ENCODE measurements around the gene SLAMF9. TPM values are rescaled to one million over a fixed set of nuclear protein-coding genes. Genes with fewer than 3 reads are reported as not detected.

The SLAMF9 gene
- total RNA-seq, 1 donor from 2014 or later = not detected

GRCh38 chr1:159945483-159946241 is 8.4 kb downstream of the SLAMF9 start, which contains the start of gene IGSF9:
IGSF9 (minus strand) TSS chr1:159945613; CDS start chr1:159943454, 2,159 bp downstream.
- DNase-seq = peak; percentile 80

DNA sequence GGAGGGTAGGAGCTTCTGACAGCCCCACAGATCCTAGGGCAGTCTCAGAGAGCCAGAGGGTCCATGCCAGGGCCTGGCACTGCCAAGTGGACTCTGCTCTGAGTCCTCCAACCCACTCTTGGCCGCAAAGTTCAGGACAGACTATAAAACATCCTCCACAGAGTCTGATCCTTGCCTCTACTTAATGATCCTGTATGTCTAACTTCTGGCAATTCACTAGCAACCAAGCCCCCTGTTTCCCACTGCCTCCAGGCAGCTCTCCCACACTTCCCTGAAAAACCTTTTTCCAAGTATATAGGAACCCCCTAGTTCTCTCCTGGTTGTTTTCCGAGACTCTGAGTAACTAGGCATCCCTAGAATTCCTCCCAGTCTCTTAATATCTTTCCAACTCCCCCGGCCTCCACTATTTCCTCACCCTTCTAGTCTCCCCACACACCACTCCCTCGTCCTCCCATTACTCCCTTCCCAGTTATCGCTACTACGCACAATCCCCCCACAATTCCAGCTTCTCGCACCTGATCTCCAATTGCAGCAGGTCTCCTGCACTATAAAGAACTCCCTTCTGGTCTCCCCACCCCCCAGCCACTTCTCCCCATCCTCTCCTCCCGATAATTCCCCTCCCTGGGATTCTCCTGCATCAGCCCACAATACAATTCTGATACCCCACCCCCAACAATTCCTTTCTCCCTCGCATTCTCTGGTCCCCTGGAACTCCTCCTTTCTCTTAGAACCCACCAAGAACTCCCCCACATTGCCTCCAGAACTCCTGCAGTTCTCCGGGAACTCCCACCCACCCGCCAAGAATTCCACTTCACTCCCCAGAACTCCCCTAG is 9.2 kb downstream of the SLAMF9 start:
- no peak for DNase-seq

DNA sequence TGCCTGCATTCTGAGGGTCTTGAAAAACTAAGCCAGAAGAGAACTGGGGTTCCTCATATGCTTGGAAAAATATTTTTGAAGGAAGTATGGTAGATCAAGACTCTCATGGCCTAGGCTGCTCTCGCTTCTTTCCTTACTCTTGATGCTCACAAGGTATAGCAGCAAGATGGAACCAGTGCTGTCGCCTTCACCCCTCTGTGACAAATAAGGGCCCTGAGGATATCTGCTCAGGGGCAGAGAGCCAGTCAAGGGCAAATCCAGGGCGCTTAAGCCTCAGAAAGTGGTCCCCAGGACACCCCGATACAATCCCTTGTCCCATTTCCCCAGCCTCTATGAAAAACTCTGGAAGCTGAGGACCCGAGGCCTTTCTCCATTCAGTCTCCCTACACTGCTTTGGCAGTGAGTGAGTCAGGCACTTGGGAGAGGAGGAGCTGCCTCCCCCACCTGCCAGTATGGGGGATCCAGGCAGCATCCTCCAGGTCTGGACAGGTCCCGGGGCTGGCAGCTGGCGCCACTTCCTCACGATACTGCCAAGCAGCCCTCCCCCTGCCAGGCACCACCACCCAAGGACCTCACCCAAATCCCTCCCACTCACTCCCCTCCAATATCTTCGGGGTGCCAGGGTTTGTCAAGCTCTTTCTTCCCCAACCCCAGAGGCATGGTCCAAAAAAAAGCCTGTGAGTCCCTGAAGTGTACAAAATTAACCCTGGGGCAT is 10.0 kb downstream of the SLAMF9 start:
- DNase-seq = no peak

GRCh38 chr1:159943278-159943640 is 10.8 kb downstream of the SLAMF9 start:
- DNase-seq = no peak

- DNase-seq = no peak
Measured at GRCh38 chr1:159942632-159943277, 11.3 kb downstream of the SLAMF9 start.

DNA sequence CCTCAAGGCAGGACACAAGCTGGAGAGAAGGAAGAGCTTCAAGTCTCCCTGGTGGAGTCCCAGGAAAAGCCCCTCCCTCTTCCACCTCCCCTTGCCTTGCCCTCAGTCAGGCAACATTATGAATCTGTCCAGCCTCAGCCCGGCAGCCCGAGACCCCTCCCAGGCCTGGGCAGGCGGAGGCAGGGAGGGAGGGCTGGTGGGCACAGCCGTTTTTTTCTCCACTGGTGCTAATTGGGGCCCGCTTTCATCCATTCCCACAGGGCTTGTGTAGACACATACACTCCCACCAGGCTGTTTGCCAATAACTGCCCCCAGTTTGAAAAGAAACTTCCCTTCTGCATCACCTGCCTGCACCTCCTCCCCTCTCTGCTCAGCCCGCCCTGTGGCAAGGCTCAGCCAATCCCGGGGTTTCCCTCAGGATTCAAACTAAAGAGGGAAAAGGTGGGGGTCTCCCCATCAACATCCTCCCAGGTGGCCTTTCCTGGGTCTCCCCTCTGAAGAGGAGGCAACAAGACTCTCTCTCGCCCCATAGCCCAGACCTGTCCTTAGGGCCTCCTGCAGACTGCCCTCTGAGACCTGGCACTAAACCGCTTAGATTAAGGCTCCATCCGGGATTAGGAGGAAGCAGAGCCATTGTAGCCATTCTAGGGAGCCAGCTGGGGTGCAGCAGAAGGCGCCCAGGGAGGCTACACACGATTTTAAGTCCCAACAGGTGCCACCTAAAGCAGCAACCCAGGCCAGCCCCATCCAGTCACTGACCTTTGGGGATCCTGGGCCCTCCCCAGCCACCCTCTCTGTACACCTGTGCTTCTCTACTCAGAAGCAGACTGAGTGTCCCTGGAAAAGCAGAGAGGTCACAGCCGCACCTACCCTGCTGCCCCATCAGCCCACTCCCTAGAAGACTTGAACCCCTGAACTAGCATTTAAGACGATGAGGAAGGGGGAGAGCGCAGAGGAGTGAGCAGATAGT is 12.2 kb downstream of the SLAMF9 start:
- DNase-seq = no peak

- DNase-seq = no peak
Measured at GRCh38 chr1:159941141-159941540, 12.9 kb downstream of the SLAMF9 start.

DNA sequence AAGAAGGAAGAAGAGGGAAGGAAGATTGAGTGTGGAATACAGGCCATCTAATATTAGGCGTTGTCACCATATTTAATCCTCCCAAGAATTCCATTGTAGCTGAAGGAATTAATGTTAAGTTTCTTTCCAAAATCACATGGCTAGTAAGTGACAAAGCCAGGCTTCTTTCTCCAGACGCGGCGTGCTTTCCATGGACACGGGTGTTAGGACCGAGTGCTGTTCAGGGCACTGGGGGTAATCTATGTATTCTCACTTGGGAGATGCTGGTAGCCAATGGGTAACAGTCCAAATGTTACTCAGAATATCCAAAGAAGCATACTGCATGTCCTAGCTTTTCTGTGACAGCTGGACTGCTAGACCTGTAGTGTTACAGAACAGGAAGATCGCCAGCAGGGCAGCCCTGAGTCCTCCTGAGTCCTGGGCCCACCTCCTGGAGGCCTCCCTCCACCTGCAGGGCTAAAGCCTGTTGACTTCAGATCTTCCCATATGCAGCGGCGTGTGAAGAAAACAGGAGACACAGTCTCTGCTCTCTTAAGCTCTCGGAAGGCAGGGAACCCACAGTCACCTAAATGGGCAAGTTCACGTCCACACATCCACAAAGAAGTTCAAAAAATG is 13.9 kb downstream of the SLAMF9 start:
- DNase-seq = no peak

- DNase-seq = no peak
Measured at GRCh38 chr1:159939678-159940002, 14.4 kb downstream of the SLAMF9 start.

- DNase-seq = no peak
Measured at GRCh38 chr1:159938905-159939677, 14.9 kb downstream of the SLAMF9 start.

- no peak for DNase-seq
Measured at GRCh38 chr1:159938211-159938852, 15.7 kb downstream of the SLAMF9 start.

GRCh38 chr1:159937054-159937750 is 16.8 kb downstream of the SLAMF9 start:
- DNase-seq = no peak

GRCh38 chr1:159936273-159936904 is 17.6 kb downstream of the SLAMF9 start:
- peak; percentile 72 for DNase-seq

- no peak for DNase-seq
Measured at GRCh38 chr1:159935719-159936272, 18.2 kb downstream of the SLAMF9 start.

DNA sequence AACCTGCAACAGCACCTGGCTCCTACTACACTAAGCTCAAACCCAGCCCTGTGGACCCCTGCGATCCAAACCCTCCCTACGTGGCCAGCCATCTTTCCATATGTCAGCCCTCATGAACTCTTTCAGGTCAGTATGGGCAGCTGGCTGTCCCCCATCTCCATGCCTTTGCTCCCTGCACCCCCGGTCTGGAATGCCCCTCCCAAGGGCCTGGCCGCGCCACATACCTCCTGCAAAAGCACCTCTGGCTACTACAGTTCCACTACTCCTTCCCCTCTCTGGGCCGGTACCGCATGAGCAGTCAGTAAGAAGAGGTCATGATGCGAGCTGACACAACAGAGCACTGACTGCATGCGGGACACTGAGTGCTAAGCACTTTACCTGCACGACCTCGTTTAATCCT is 18.7 kb downstream of the SLAMF9 start:
- no peak for DNase-seq

- no peak for DNase-seq
Measured at GRCh38 chr1:159934136-159935039, 19.6 kb downstream of the SLAMF9 start.

DNA sequence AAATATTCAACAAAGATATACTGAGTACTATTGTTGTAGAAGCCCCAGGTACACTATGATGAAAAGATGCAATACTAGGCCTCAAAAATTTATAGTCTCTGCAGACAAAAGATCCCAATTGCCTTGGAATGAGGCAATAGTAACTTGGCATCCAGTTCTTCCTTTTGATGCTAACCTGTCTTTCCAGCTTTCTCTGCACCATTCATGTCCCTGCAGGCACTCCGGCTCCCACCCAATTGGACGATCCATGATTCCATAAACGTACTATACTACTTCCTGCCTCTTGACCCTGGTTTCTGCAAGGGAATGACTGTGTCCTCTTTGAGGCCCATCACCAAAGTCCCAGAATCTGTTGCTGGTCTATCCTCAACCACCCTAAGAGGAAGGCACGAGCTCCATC is 20.7 kb downstream of the SLAMF9 start:
- DNase-seq = no peak
